Measurements from ENCODE around the gene CBL.

- TF ChIP-seq, protein P1, sequence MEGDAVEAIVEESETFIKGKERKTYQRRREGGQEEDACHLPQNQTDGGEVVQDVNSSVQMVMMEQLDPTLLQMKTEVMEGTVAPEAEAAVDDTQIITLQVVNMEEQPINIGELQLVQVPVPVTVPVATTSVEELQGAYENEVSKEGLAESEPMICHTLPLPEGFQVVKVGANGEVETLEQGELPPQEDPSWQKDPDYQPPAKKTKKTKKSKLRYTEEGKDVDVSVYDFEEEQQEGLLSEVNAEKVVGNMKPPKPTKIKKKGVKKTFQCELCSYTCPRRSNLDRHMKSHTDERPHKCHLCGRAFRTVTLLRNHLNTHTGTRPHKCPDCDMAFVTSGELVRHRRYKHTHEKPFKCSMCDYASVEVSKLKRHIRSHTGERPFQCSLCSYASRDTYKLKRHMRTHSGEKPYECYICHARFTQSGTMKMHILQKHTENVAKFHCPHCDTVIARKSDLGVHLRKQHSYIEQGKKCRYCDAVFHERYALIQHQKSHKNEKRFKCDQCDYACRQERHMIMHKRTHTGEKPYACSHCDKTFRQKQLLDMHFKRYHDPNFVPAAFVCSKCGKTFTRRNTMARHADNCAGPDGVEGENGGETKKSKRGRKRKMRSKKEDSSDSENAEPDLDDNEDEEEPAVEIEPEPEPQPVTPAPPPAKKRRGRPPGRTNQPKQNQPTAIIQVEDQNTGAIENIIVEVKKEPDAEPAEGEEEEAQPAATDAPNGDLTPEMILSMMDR (IDR thresholded peaks at IDR 0.05; ENCODE audit: borderline replicate concordance, extremely low read depth, low read length, poor library complexity, severe bottlenecking), result no peak
- TF ChIP-seq EZH2 (IDR thresholded peaks at IDR 0.05; ENCODE audit: borderline replicate concordance, low read depth, low read length, severe bottlenecking), result no peak
Observed at GRCh38 chr11:119190531-119190930, 15.6 kb upstream of the CBL start.
